Measurements from ENCODE around the gene SEPSECS.

The SEPSECS gene

DNA sequence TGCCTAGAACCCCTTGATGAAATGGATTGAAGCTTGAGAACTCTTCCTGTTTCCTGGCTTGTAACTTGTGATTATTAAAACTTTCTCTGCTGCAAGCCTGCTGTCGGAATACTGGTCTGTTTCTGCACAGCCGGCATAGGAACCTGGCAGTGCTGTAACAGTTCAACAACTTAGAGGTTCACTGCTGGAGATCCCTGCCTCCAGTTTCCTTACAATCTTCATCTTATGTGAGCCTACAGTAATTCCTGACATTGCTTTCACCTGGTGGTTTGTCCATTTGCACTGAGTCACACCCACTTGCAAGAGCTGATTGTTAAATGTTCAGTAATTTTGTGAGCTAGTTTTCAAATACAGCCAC, 1.3 kb upstream of the SEPSECS start:
- H3K36me3 ChIP-seq (ENCODE audit: control insufficient read depth in 2 of 2, insufficient read depth in 1 of 2, low read length in 2 of 2), result peaks cover 0 to 4% of the 10 kb centered on the region in 2 experiments; a peak in 1 of 3 replicates
- ChIA-PET CTCF (interaction anchor here (0.7 to 3.7 kb wide), 7 partner anchors 17 to 205 kb away, joined by 3 to 15 read pairs (median 4); partner anchors contain the start of gene ZCCHC4), POLR2A (interaction anchor here (1.2 to 1.6 kb wide), 3 partner anchors 12 to 577 kb away, joined by 4 to 7 read pairs (median 5); partner anchors contain the start of genes DHX15 and ZCCHC4)
- H3K4me3 ChIP-seq (ENCODE audit: low read depth, low read length), result peak overlapping the region; percentile 35; the same call in 1 of the 2 replicates
- H3K9me3 ChIP-seq (ENCODE audit: control insufficient read depth, insufficient read depth, low read depth, low read length), result no peaks in the 10 kb centered on the region
- no peak overlapping the region for H3K27ac ChIP-seq (ENCODE audit: extremely low read depth, low read depth, low read length)
- TF ChIP-seq PRDM1 (tag by site-specific recombination; IDR thresholded peaks at IDR 0.05) (peak; percentile 57; the same call in 1 of the 2 replicates), BCL11A (tag by site-specific recombination; IDR thresholded peaks at IDR 0.05; ENCODE audit: low read depth) (no peak)
- no peaks in the 10 kb centered on the region for H3K4me1 ChIP-seq (ENCODE audit: control insufficient read depth, insufficient read depth, low read length)

DNA sequence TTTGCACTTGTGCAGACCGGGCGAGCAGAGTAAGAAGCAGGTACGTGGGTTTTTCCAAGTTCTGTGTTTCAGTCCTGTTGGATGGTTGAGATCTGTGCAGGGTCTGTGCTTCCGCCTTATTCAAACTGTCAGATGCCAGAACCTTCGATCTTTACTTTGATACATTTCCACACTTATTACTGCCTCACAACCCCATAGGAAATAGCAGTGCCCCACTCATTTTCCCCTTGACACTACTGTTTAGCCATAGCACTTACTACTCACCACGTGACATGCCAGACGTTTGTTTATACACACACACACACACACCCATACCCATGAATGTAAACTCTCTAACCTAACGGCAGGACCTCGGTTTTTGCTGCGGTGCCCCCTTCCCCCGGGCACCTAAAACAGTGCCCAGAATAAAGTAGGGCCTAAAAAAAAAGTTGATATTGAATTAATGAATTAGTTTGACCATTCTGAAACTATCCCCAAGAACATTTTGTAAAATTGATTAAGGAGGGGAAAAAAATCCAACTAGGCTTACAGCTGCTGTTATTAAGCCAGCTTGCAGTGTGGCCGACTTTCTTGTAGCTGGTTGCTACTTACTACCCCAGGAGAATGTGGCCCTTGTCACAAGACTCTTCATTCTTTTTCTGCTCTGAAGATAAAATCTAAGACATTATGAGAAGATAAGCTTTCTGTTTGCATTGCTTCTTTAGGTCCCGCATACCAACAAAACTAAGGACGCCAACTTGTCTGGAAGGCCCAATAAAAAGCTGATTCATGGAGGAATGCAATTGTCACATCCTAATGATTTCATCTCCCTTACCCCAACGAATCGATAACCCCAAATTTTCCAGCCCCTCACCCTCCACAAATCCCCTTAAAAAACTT, 704 bp upstream of the SEPSECS start:
- Histone ChIP-seq H3K4me3 (ENCODE audit: low read depth, low read length) (peak overlapping the region; percentile 35), H3K9me3 (ENCODE audit: control insufficient read depth, insufficient read depth, low read depth, low read length) (no peaks in the 10 kb centered on the region), H3K36me3 (ENCODE audit: control insufficient read depth in 2 of 2, insufficient read depth in 1 of 2, low read length in 2 of 2) (peaks cover 0 to 5% of the 10 kb centered on the region in 2 experiments; a peak in 1 of 3 replicates), H3K4me1 (ENCODE audit: control insufficient read depth, insufficient read depth, low read length) (no peaks in the 10 kb centered on the region), H3K27ac (ENCODE audit: extremely low read depth, low read depth, low read length) (peak overlapping the region; percentile 78)
- POLR2A ChIA-PET, result interaction anchor here (0.9 to 1.6 kb wide), 6 partner anchors 10 to 577 kb away, joined by 3 to 7 read pairs (median 4); partner anchors contain the start of genes DHX15 and ZCCHC4
- CTCF ChIA-PET, result interaction anchor here (1.1 to 2.2 kb wide), 4 partner anchors 19 to 206 kb away, joined by 3 to 9 read pairs (median 4); no protein-coding TSS in a partner anchor
- 0 out of 2 replicates have a peak, but pooled peaks have one; percentile 19 for TF ChIP-seq TRIM28 (IDR thresholded peaks at IDR 0.05; ENCODE audit: borderline replicate concordance, low read length)
- TF ChIP-seq, protein P1, sequence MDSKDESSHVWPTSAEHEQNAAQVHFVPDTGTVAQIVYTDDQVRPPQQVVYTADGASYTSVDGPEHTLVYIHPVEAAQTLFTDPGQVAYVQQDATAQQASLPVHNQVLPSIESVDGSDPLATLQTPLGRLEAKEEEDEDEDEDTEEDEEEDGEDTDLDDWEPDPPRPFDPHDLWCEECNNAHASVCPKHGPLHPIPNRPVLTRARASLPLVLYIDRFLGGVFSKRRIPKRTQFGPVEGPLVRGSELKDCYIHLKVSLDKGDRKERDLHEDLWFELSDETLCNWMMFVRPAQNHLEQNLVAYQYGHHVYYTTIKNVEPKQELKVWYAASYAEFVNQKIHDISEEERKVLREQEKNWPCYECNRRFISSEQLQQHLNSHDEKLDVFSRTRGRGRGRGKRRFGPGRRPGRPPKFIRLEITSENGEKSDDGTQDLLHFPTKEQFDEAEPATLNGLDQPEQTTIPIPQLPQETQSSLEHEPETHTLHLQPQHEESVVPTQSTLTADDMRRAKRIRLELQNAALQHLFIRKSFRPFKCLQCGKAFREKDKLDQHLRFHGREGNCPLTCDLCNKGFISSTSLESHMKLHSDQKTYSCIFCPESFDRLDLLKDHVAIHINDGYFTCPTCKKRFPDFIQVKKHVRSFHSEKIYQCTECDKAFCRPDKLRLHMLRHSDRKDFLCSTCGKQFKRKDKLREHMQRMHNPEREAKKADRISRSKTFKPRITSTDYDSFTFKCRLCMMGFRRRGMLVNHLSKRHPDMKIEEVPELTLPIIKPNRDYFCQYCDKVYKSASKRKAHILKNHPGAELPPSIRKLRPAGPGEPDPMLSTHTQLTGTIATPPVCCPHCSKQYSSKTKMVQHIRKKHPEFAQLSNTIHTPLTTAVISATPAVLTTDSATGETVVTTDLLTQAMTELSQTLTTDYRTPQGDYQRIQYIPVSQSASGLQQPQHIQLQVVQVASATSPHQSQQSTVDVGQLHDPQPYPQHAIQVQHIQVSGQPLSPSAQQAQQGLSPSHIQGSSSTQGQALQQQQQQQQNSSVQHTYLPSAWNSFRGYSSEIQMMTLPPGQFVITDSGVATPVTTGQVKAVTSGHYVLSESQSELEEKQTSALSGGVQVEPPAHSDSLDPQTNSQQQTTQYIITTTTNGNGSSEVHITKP (tag by site-specific recombination; IDR thresholded peaks at IDR 0.05), result peak; percentile 96
- no peak for TF ChIP-seq ZFP69B (tag by site-specific recombination; IDR thresholded peaks at IDR 0.05)
- TF ChIP-seq, protein P2, sequence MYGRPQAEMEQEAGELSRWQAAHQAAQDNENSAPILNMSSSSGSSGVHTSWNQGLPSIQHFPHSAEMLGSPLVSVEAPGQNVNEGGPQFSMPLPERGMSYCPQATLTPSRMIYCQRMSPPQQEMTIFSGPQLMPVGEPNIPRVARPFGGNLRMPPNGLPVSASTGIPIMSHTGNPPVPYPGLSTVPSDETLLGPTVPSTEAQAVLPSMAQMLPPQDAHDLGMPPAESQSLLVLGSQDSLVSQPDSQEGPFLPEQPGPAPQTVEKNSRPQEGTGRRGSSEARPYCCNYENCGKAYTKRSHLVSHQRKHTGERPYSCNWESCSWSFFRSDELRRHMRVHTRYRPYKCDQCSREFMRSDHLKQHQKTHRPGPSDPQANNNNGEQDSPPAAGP (tag by site-specific recombination; IDR thresholded peaks at IDR 0.05), result no peak
- no peak for TF ChIP-seq ZNF514 (tag by site-specific recombination; IDR thresholded peaks at IDR 0.05)
- 0 out of 2 replicates have a peak, but pooled peaks have one; percentile 26 for TF ChIP-seq KLF16 (tag by site-specific recombination; IDR thresholded peaks at IDR 0.05)
- no peak for TF ChIP-seq MYNN (tag by site-specific recombination; IDR thresholded peaks at IDR 0.05; ENCODE audit: borderline replicate concordance)
- TF ChIP-seq ZBTB48 (tag by site-specific recombination; IDR thresholded peaks at IDR 0.05), result no peak
- peak; percentile 23; the same call in 1 of the 2 replicates for TF ChIP-seq ZNF600 (tag by site-specific recombination; IDR thresholded peaks at IDR 0.05)
- TF ChIP-seq KLF9 (tag by site-specific recombination; IDR thresholded peaks at IDR 0.05; ENCODE audit: low read depth), result peak; percentile 38; the same call in 1 of the 2 replicates
- no peak for TF ChIP-seq ZNF785 (tag by site-specific recombination; IDR thresholded peaks at IDR 0.05)
- TF ChIP-seq, protein P3, sequence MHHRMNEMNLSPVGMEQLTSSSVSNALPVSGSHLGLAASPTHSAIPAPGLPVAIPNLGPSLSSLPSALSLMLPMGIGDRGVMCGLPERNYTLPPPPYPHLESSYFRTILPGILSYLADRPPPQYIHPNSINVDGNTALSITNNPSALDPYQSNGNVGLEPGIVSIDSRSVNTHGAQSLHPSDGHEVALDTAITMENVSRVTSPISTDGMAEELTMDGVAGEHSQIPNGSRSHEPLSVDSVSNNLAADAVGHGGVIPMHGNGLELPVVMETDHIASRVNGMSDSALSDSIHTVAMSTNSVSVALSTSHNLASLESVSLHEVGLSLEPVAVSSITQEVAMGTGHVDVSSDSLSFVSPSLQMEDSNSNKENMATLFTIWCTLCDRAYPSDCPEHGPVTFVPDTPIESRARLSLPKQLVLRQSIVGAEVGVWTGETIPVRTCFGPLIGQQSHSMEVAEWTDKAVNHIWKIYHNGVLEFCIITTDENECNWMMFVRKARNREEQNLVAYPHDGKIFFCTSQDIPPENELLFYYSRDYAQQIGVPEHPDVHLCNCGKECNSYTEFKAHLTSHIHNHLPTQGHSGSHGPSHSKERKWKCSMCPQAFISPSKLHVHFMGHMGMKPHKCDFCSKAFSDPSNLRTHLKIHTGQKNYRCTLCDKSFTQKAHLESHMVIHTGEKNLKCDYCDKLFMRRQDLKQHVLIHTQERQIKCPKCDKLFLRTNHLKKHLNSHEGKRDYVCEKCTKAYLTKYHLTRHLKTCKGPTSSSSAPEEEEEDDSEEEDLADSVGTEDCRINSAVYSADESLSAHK (tag by site-specific recombination; IDR thresholded peaks at IDR 0.05), result peak; percentile 32; the same call in 1 of the 2 replicates
- peak; percentile 67 for TF ChIP-seq ZBTB17 (tag by site-specific recombination; IDR thresholded peaks at IDR 0.05)
- TF ChIP-seq ZBTB20 (tag by site-specific recombination; IDR thresholded peaks at IDR 0.05), result peak; percentile 9; the same call in 1 of the 2 replicates
- TF ChIP-seq, protein P4, sequence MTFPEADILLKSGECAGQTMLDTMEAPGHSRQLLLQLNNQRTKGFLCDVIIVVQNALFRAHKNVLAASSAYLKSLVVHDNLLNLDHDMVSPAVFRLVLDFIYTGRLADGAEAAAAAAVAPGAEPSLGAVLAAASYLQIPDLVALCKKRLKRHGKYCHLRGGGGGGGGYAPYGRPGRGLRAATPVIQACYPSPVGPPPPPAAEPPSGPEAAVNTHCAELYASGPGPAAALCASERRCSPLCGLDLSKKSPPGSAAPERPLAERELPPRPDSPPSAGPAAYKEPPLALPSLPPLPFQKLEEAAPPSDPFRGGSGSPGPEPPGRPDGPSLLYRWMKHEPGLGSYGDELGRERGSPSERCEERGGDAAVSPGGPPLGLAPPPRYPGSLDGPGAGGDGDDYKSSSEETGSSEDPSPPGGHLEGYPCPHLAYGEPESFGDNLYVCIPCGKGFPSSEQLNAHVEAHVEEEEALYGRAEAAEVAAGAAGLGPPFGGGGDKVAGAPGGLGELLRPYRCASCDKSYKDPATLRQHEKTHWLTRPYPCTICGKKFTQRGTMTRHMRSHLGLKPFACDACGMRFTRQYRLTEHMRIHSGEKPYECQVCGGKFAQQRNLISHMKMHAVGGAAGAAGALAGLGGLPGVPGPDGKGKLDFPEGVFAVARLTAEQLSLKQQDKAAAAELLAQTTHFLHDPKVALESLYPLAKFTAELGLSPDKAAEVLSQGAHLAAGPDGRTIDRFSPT (tag by site-specific recombination; IDR thresholded peaks at IDR 0.05), result peak; percentile 9; the same call in 1 of the 2 replicates
- peak; percentile 81 for TF ChIP-seq ZNF335 (tag by site-specific recombination; conservative IDR thresholded peaks at IDR 0.05)
- no peak for TF ChIP-seq ZNF621 (tag by site-specific recombination; IDR thresholded peaks at IDR 0.05)
- TF ChIP-seq, protein P5, sequence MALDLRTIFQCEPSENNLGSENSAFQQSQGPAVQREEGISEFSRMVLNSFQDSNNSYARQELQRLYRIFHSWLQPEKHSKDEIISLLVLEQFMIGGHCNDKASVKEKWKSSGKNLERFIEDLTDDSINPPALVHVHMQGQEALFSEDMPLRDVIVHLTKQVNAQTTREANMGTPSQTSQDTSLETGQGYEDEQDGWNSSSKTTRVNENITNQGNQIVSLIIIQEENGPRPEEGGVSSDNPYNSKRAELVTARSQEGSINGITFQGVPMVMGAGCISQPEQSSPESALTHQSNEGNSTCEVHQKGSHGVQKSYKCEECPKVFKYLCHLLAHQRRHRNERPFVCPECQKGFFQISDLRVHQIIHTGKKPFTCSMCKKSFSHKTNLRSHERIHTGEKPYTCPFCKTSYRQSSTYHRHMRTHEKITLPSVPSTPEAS (tag by site-specific recombination; IDR thresholded peaks at IDR 0.05), result peak; percentile 69
